Measurements from ENCODE around the gene SCARB2. TPM values are rescaled to one million over a fixed set of nuclear protein-coding genes. Genes with fewer than 3 reads are reported as not detected.

SCARB2 gene
- total RNA-seq, 2 donors from 2014 or later: 169 to 392 TPM

DNA sequence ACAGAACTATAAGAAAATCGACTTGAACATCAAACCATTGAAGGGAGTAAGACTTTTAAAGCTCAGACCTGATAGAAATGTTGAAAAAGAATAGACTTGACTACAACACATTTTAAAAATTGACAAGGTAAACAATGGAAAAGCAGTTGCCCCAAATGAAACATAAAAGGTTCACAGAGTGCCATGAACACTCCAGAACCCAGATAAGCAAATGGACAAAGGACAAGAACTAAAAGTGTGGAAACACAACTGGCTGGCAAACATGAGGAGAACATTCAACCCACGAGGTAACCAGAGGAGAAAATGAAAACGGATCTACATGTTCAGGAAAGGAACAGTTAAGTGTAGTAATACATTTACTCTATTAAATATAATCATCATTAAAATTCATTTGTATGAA, 26.5 kb downstream of the SCARB2 start:
- Histone ChIP-seq H3K4me1 (replicated peaks) (no peaks in the 10 kb centered on the region), H3K4me3 (no peak overlapping the region), H3K36me3 (no peaks in the 10 kb centered on the region), H3K27ac (no peak overlapping the region), H3K9me3 (no peaks in the 10 kb centered on the region), H3K27me3 (replicated peaks; ENCODE audit: insufficient read depth) (no peaks in the 10 kb centered on the region)
- intact Hi-C loops (cut with DNase I): loop anchor here (10.0 kb wide), 1 partner anchor 318 kb away; no protein-coding TSS in a partner anchor
- no peak for DNase-seq (ENCODE audit: low spot score)
- 36% methylated on average over 3 of the region's 3 CpGs for WGBS
- peak; percentile 20 for TF ChIP-seq POLR2AphosphoS5 (IDR thresholded peaks at IDR 0.05)
- TF ChIP-seq, protein P1, sequence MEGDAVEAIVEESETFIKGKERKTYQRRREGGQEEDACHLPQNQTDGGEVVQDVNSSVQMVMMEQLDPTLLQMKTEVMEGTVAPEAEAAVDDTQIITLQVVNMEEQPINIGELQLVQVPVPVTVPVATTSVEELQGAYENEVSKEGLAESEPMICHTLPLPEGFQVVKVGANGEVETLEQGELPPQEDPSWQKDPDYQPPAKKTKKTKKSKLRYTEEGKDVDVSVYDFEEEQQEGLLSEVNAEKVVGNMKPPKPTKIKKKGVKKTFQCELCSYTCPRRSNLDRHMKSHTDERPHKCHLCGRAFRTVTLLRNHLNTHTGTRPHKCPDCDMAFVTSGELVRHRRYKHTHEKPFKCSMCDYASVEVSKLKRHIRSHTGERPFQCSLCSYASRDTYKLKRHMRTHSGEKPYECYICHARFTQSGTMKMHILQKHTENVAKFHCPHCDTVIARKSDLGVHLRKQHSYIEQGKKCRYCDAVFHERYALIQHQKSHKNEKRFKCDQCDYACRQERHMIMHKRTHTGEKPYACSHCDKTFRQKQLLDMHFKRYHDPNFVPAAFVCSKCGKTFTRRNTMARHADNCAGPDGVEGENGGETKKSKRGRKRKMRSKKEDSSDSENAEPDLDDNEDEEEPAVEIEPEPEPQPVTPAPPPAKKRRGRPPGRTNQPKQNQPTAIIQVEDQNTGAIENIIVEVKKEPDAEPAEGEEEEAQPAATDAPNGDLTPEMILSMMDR (IDR thresholded peaks at IDR 0.05): no peak

DNA sequence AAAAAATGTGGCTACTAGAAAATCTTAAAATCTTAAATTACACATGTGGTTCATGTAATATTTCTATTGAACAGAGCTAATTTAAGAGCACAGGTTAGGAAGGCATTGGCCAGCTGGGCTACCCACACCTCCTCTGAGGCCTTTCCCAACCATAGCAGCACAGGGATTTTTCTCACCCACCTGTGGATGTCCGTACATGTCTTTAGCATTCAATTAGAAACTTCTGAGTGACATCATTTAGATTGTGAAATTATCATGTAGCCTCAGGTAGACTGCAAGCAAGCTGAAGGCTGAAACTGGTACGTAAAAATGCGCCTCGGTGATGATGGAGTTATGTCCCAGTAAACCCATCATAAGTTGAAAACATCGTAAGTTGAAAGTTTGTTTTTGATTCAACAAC, 31.2 kb downstream of the SCARB2 start:
- H3K9me3 ChIP-seq: no peaks in the 10 kb centered on the region
- H3K27me3 ChIP-seq (replicated peaks; ENCODE audit: insufficient read depth): no peaks in the 10 kb centered on the region
- WGBS: 88% methylated on average over 5 of the region's 5 CpGs
- no peak for DNase-seq (ENCODE audit: low spot score)
- H3K4me3 ChIP-seq: no peak overlapping the region
- intact Hi-C loops (cut with DNase I): loop anchor here (10.0 kb wide), 1 partner anchor 322 kb away; no protein-coding TSS in a partner anchor
- H3K36me3 ChIP-seq: no peaks in the 10 kb centered on the region
- H3K27ac ChIP-seq: no peak overlapping the region
- no peaks in the 10 kb centered on the region for H3K4me1 ChIP-seq (replicated peaks)
- TF ChIP-seq, protein P1 (IDR thresholded peaks at IDR 0.05): no peak
- TF ChIP-seq POLR2A (IDR thresholded peaks at IDR 0.05) (no peak), POLR2AphosphoS5 (IDR thresholded peaks at IDR 0.05) (no peak)

DNA sequence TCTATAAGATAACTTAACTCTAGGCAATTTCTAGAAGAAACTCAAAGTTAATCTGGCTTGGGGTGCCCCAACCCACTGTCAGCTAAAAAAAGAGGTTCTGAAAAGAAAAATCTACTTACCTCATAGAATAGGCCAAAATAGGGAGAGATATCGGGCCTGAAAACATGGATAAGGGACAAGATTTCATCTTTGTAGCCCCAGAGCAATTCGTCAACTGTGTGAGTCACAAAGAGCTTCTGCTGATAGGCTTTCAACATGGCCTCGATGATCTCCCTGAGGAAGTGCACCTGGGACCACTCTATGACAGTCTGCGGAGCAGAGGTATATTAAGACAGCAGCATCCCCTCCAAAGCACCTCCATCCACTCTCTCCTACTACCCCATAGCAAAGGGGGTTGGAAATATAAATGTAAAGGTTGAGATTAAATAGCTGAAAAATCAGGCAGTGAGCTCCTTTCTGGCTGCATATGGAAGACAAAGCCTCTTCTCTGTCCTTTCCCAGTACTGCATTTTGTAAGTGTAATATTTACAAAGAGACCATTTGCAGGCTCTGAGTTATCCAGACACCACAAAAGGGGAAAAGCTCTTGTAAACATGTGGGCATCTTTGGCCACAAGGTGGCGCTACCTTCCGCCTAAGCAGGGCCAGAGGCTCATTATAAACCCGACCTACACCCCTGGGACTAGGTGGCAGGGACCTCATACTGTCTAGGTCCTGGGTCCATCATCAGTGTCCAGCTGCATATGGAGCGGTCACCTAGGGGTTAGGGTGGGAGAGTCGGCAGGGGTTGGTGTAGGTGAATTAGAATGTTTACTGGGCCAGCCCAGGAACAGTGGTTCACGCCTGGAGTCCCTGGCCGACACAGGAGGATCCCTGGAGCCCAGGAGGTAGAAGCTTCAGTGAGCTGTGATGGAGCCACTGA, 34.0 kb downstream of the SCARB2 start:
- no peak overlapping the region for H3K27ac ChIP-seq
- no peaks in the 10 kb centered on the region for H3K4me1 ChIP-seq (replicated peaks)
- no peaks in the 10 kb centered on the region for H3K27me3 ChIP-seq (replicated peaks; ENCODE audit: insufficient read depth)
- H3K4me3 ChIP-seq: no peak overlapping the region
- H3K36me3 ChIP-seq: no peaks in the 10 kb centered on the region
- peak; percentile 86 for DNase-seq (ENCODE audit: low spot score)
- intact Hi-C loops (cut with DNase I): loop anchor here (5.0 to 10.0 kb wide), 3 partner anchors 73 to 325 kb away; partner anchors contain the start of genes CCDC158 and FAM47E
- no peak for TF ChIP-seq POLR2A (IDR thresholded peaks at IDR 0.05)
- TF ChIP-seq, protein P1 (IDR thresholded peaks at IDR 0.05): peak; percentile 81 to 97 (median 88)
- TF ChIP-seq POLR2AphosphoS5 (IDR thresholded peaks at IDR 0.05): peak; percentile 56
- WGBS: 59% methylated on average over 11 of the region's 11 CpGs
- H3K9me3 ChIP-seq: no peaks in the 10 kb centered on the region

DNA sequence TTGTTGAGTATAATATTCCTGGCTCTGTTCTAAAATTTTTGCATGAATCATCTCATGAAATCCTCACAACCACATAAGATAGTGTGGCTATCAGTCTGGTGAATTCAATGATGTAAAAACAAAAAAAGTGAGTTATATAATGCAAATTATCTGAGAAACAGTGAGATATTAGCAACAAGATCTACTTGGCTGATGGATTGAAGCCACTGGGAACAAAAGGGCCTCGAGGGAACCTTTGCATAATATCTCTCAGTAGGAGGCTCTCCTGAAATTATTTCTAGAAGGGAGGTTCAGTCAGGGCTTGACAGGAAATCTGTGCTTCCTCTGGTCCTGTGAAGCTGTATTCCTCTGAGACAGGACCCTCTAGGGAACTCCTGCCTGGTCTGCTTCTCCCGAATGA, 35.3 kb downstream of the SCARB2 start:
- no peak overlapping the region for H3K4me3 ChIP-seq
- no peaks in the 10 kb centered on the region for H3K9me3 ChIP-seq
- H3K4me1 ChIP-seq (replicated peaks): no peaks in the 10 kb centered on the region
- no peak overlapping the region for H3K27ac ChIP-seq
- intact Hi-C loops (cut with DNase I): loop anchor here (5.0 kb wide), 2 partner anchors 74 to 244 kb away; partner anchors contain the start of genes CCDC158 and FAM47E
- no peaks in the 10 kb centered on the region for H3K27me3 ChIP-seq (replicated peaks; ENCODE audit: insufficient read depth)
- DNase-seq (ENCODE audit: low spot score): no peak
- H3K36me3 ChIP-seq: no peaks in the 10 kb centered on the region
- TF ChIP-seq POLR2AphosphoS5 (IDR thresholded peaks at IDR 0.05) (no peak), POLR2A (IDR thresholded peaks at IDR 0.05) (no peak)
- TF ChIP-seq, protein P1 (IDR thresholded peaks at IDR 0.05): no peak
- 72% methylated on average over 2 of the region's 2 CpGs for WGBS
